ENCODE measurements around the gene PDE11A.

DNA sequence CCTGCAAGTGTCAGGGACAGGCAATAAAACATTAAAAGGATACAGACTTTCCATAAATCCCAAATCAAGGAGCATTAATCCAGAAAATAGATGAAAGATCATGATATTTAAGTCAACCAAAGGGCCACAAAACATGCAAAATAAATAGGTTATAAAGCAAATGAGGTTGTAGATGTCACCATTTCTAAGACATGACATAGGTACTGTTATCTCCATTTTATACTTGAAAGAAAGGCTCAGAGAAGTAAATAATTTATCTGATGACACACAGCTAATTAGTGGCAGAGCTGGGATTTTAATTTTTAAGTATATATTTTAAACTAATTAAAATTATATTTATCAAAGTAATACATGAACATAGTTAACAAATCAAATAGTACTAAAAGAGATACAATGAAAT, 378.2 kb downstream of the PDE11A start:
- TF ChIP-seq, protein P1, sequence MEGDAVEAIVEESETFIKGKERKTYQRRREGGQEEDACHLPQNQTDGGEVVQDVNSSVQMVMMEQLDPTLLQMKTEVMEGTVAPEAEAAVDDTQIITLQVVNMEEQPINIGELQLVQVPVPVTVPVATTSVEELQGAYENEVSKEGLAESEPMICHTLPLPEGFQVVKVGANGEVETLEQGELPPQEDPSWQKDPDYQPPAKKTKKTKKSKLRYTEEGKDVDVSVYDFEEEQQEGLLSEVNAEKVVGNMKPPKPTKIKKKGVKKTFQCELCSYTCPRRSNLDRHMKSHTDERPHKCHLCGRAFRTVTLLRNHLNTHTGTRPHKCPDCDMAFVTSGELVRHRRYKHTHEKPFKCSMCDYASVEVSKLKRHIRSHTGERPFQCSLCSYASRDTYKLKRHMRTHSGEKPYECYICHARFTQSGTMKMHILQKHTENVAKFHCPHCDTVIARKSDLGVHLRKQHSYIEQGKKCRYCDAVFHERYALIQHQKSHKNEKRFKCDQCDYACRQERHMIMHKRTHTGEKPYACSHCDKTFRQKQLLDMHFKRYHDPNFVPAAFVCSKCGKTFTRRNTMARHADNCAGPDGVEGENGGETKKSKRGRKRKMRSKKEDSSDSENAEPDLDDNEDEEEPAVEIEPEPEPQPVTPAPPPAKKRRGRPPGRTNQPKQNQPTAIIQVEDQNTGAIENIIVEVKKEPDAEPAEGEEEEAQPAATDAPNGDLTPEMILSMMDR (IDR thresholded peaks at IDR 0.05): no peak
- TF ChIP-seq POLR2A (IDR thresholded peaks at IDR 0.05): no peak

Data from adrenal gland (tissue), 5 donors.